NCI-H1694 (cell line): Measurements from ENCODE around the gene CERK.
A peak's percentile ranks its signal among the peaks of the same experiment; 100 is the strongest.
"Not testable (repeated sequence)": the region's sequence is repeated elsewhere in the genome, so short reads cannot be mapped to it uniquely, and the experiment has no call there.

Source experiments
- DNase-seq: peaks from one replicate; lab custom pipeline; 2025; lab: John Stamatoyannopoulos, UW

CERK gene, protein sequence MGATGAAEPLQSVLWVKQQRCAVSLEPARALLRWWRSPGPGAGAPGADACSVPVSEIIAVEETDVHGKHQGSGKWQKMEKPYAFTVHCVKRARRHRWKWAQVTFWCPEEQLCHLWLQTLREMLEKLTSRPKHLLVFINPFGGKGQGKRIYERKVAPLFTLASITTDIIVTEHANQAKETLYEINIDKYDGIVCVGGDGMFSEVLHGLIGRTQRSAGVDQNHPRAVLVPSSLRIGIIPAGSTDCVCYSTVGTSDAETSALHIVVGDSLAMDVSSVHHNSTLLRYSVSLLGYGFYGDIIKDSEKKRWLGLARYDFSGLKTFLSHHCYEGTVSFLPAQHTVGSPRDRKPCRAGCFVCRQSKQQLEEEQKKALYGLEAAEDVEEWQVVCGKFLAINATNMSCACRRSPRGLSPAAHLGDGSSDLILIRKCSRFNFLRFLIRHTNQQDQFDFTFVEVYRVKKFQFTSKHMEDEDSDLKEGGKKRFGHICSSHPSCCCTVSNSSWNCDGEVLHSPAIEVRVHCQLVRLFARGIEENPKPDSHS

DNA sequence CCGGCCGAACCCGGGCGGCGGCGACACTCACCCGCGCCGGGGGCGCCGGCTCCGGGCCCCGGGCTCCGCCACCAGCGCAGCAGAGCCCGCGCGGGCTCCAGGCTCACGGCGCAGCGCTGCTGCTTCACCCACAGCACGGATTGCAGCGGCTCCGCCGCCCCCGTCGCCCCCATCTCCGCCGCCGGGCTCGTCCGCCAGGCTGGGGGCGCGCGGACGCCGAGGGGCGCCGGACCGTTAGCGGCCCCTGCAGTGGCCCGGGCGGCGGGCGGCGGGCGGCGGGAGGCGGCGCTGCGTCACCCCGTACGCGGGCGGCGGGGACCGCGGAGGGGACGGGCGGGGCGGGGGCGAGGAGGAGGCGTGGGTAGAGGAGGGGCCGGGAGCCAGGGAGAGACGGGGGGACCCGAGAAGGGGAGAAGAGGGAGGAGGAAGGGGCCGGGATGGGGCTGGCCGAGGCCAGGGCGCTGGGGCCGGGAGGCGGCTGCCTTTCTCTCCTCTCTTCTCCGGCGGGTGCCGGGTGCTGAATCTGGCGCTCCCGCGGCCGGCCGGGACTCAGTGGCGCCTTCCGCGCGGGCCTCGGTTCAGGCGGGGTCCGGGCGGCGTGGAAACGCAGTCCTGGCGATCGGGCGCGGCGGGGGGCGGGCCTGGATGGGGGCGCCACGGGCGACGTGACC is at the start of gene CERK:
TSS of gene CERK (minus strand) at position 277 of the 671 bp plus-strand sequence. CDS start at position 173, 104 bp downstream.
- peak; percentile 17 for DNase-seq

DNA sequence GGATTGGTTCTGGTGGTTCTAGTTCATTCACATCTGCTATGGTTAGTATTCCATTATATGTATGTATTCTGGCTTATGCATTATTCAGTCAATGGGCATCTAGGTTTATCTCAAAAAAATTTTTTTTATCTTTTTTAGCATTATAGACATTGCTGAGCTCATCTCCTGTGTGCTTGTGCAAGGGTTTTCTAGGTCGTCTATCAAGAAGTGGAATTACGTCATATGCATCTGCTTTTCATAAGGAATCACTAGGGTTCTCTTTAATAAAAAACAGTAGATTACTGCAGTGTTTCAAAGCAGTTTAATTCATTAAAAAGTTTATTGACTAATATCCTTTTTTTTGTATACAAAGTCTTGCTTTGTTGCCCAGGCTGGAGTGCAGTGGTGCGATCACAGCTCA is 45.7 kb upstream of the CERK start:
- DNase-seq = no peak

DNA sequence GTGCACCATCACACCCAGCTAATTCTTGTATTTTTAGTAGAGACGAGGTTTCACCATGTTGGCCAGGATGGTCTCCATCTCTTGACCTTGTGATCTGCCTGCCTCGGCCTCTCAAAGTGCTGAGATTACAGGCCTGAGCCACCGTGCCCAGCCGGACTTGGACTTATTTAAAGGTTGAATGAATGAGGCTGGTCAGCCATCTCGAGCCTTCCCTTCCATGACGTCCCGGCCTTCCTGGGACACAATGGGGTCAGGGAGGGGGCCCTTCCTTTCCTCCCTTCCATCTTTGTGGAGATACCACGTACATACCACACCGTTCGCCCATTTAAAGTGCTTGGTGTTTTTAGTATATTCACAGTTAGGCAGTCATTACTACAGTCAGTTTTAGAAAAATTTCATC is 44.1 kb upstream of the CERK start:
- not testable (repeated sequence) for DNase-seq

DNA sequence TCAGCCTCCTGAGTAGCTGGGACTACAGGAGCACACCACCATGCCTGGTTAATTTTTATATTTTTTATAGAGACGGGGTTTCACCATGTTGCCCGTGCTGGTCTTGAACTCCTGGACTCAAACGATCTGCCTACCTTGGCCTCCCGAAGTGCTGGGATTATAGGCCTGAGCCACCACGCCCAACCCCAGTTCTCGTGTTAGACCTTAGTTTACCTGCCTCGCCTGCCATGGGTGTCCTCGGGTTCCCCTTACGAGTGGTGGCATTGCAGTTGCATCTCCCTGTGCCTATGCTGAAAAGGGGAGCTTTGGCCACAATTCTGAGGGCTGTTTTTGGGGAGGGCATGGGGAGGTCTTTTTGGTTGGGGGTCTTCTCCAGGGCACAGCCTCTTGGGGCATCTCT is 43.2 kb upstream of the CERK start:
- no peak for DNase-seq

DNA sequence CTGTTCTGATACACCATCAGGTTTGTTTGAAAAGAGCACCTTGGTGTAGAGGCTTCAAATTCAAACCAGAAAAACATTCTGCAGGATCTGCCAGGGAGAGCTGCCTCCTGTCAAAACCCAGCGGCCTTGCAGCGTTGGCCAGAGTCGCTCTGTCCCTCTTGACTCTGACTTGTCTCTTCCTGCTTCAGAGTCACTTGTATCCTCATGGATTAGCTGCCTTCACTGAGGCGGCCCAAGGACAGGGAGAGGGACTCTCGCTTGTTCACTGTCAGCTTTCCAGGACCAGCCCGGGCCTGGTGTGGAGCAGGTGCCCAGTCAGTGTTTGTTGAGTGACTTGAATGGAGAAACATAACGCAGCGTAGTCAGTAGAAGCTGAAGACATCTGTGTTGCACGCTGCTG is 42.4 kb upstream of the CERK start:
- DNase-seq = no peak

DNA sequence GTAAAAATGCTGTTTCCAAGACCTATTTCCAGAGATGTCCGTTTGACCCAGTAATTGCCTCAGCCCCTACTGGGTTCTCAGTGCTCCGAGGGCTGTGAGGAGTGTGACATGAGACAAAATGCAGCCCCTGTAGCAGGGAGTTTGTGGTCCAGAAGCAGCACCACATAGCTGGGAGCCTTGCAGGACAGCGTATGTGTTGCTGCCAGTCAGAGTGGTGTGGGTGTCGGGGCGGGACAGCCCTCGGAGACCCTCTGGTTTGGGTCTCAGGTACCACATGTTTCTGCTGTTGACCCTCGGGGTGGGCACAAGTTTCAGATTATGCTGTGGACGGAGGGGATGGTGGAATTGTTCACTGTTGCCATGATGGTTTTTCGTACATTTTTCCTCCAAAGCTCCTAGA is 41.6 kb upstream of the CERK start:
- DNase-seq = no peak

DNA sequence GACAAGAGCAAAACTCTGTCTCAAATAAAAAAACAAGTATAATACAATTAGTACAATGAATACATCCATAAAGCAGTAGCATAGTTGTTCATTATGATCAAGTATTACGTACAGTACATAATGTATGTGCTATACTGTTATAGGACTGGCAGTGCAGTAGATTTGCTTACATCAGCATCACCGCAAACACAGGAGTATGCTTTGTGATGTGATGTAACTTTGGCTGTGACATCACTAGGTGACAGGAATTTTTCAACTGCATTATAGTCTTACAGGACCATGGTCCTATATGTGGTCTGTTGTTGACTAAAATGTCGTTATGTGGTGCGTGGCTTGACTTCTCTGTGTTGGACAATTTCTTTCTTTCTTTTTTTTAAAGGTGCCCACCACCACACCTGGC is 41.0 kb upstream of the CERK start:
- no peak for DNase-seq

DNA sequence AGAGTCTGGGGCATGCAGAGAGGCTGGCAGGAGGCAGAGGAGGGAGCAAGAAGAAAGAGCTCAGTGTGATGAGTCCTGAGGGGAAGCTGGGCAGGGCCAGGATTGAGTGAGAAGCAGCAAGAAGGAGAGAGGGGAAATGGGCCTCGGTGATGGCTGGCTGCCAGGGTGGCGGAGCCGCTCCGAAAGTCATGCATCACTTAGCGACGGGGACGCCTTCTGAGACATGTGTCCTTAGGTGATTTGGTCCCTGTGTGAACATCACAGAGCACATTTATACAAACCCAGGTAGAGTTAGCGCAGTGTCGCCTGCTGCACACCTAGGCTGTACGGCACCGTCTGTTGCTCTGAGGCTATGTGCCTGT is 39.5 kb upstream of the CERK start:
- no peak for DNase-seq

DNA sequence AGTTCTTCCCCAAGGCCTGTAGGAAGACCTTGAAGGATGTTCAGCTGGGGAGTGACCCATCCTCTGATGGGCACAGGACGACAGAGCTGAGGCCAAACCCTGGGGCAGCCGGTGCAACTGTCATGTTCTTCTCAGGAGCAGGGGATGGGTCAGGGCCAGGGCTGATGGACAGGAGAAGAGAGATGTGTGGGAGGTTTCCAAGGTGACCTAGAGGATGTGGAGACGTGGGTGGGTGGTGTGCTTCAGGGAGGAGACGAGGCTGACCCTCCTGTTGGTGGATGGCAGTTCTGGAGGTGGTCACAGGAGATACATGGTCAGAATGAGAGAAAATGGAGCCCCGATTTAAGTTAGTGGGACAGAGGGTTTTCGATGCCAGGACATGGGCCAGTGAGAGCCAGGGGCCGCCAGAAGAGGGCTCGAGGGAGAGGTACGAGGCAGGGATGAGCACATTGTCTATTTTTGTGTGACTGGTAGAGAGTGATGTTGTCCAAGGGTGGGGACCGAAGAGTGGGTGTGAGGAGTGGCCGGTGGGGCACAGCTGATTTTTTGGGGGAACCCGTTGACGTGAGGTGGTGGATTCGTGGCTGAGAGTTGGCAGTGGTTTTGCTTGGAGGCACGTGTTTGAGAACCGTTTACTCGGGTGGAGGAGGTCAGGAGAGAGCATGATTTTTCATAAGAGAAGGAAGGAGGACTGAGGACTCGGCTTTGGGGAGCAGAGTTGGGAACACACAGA is 39.0 kb upstream of the CERK start:
- DNase-seq = no peak

DNA sequence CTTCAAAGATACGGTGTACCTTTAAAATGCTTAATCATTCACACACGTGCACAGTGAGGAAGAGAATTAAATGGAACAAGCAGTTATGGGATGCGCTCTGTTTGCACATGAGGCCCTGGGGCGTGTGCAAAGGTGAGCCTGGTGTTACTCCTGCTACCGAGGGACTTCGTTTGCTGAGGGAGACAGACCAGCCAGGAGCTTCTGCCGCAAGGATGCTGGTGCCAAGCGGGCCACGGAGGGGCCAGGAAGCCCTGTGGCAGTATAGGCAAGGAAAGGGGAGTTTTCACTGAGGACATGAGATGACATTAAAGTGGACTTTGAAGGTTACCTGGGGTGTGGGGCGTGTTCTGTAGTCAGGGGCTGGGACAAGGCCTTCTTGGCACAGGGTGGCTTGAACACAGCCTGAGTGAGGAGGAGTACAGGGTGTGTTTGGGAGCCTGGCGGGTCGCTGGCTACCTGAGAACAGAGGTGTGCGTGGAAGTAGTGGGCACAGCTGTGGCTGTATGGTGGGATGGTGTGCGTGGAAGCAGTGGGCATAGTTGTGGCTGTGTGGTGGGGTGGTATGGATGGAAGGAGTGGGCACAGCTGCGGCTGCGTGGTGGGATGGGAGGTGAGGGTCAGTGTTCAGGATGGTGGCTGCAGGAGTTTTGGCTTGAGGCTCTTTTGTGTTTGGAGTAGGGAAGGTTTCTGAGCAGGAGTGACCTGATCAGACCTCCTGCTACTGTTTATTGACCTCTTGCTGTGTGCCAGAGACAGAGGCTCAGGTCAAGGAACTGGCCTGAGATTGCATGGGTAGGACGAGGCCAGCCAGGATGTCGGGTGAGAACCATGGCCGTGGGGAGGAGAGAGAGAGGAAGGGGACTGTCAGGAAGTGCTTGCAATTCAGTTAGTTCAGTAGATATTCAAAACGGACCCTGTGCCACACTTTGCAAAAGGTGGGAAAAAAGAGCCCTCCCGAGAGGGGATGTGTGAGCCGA is 38.1 kb upstream of the CERK start:
- DNase-seq = no peak

DNA sequence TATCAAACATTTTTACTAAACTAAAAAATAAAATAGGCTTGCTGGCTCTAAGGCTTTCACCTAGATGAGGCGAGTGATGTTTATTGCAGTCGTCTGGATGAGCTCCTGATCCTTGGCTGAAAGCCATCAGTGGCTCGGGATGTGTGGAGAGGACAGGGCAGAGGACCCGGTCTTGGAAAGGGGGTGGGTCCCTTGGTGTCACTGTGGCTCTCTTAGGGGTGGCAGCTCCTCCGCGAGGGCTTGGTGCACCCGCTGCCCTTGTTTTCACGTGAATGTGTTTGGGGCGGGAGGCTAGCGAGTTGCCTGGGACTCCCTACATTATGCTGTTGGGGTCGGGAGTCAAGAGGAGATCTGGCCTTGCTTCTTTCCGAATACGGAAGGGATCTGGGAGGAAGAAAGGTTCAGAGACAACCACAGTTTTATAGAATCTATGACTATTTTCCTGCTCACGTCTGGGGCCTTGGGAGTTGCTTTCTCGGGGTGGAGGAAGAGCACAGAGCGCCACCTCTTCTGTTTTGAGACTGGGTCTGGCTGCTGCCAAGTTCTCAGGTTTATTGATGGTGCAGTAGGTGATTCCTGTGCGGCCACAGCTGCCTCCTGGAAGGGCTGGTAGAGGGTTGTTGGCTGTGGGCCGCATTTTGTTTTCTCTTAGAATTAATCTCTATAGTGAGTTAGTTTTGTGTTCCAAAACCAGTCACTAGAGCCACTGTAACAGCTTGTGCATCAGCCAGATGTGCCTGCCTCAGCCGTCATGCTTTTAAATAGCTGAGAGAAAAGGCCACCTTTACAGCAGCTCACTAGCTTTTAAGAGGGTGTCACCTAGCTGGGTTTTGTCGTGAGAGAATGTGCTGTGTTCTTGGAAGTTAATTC is 37.2 kb upstream of the CERK start:
- peak; percentile 21 for DNase-seq

DNA sequence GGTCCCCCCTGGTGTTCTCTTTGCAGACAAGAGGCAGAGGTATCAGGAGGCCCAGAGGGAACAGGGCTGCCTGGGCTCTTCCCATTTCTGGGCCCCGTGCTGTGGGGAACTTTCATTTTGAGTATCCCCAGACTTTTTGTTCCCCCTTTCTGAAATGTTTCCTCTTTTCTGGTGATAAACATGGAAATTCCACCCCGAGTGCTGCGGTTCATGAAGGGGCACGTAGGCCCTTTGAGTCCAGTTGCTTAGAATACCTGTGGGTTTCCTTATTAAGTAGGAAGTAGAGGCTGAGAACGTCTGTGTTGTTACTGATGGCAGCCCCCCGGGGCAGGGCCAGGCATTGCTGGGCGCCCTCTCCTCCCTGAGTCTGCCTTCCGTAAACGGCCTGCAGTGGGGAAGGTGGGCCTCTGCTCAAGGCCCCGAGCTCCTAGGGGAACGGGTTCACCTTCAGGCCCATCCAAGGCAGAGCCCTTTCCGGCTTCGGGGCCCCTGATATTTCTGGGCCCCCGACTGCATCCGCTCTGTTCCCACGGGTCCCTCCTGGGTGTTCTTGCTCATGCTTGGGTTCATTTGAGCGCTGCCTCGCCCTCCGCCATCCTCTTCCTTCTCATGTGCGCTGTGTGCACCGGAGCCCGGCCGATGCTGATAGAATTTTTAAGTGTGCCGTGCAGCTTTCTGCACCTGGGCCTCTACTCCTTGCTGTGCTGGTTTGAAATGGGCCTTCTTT is 36.4 kb upstream of the CERK start:
- no peak for DNase-seq

DNA sequence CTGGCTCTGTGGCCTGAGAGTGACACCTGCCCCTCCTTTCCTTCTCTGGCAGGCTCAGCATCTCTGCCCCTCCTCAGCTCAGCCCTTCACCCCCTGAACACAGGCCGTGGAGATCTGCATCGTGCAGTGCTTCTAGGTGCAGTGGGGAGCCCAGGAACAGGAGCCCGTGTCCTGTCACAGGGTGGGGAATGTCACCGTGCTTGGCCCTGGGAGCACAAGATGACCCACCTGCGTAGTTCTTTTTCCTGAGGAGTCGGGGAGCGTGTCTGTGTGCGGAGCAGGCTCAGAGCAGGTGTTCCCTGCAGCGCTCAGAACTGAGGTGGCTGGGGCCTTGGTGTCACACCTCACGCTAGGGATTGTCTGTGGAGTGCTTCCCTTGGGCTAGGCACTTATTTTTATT is 35.0 kb upstream of the CERK start:
- no peak for DNase-seq

DNA sequence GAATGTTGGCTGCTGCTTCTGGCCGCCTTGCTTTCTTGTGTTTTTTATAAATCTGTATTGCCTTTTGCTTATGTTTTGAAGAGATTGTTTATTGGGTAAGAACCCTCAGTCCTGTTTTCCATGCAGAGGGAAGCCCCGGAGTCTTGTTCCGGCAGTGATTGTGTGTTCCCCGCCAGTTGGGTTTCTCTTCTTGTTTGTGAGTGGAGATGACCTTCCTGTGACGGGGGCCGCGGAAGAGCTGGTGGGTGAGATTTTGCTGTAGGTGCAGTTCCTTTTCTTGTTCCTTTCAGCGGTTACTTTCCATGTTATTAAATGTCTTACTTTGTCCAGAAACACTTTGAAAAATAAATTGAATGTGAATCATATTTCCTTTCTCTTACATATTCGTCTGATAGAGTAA is 32.7 kb upstream of the CERK start:
- DNase-seq = no peak

DNA sequence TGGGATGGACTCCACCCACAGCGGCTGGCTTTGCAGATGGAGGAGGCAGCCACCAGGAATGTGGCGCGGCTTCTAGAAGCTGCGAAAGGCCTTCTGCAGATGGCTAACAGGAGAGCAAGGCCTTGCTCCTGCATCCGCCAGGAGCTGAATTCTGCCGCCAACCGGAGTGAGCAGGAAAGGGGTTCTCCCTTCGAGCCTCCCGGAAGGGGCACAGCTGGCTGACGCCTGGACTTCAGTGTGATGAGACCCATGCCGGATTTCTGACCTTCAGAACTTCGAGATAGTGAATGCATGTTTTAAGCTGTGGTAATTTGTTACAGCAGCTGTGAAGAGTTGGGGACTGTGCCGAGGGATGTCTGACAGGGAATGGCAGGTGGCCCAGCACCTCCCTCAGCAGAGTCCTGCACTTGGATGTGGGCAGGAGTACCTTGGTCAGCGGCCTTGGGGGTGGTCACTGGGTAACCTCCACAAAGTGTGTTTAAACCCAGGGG is 32.1 kb upstream of the CERK start:
- DNase-seq = no peak

DNA sequence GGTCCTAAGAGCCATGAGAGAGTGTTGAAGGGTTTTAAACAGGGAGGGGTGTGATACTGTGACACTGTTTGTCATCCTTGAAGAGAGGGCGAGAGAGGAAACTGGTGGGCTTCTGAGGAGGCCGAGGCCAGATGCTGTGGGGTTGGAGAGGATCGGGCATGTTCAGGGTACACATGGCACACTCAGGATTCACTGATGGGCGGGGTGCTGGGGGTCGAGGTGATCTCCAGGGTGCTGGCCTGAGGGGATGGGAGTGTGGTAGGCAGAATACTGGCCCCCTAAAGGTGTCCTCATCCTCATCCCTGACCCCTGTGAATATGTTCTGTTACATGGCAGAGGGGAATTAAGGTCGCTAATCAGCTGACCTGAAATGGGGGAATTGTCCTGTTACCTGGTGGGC is 31.7 kb upstream of the CERK start:
- DNase-seq = no peak

DNA sequence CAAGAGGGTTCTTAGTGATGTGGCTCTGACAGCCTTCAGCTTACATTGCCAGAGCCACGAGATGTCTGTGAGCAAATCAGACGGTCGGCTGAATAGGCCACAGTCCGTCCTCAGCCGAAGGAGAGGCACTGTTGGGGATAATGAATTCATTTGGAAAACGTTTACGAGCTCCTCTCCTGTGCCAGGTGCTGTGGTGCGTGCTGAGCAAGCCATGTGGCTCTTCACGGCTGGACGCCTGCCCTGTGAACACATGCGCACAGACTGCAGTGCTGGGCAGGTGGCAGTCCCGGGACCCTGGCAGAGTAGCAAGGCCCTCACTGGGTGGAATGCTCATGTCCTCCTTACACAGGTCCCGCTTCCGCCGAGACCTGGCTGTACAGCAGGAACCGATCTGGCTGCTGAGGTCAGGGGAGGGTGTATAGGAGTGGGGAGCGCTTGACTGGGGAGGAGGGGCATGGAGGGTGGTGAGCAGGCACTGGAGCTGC is 31.2 kb upstream of the CERK start:
- DNase-seq = peak; percentile 39

DNA sequence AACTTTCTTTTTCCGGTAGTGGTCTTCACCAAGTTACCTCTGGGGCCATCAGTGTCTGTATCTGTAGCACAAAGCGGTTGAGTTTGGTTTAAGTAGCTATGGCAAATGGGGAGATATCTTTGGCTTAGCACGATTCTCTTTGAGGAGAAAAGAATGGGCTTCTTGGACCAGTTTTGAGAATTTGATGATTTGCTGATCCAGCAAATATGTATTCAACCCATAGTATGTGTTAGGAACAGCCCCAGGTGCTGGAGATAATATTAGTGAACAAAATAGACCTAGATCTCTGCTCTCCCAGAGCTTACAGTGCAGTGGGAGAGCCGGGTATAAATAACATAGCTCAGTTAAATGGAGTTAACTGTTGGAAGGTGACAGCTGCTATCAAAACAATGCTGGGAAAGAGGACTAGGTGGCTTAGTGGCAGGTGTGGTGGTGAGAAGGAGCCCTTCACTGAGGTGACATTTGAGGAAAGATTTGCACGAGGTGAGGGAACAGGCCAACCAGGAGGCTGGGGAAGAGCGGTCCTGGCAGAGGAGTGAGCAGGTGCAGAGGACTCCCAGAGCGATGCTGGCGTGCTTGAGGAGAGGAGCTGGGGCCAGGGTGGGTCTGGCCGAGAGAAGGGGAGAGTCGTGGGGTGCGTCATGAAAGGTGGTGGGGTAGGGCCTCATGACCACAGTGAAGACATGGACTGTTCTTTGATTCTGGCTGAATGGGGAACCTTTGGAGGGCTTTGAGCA is 29.4 kb upstream of the CERK start:
- DNase-seq = no peak

DNA sequence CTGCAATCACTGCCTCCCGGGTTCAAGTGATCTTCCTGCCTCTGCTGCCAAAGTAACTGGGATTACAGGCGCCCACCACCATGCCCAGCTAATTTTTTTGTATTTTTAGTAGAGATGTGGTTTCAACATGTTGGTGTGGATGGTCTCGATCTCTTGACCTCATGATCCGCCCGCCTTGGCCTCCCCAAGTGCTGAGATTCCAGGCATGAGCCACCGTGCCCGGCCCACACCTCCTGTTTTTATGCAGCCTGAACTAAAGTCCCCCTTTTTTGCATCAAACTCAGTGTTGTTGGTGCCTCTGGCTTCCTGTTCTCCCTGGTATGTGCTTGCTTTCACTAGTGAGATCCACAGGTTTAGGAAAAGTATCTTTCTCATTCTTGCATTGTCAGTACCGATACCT is 28.6 kb upstream of the CERK start:
- DNase-seq = no peak
